Femur (tissue), 1 donor: ENCODE measurements around the gene SMTN.

ENCODE experiments used
- DNase-seq: peaks from one replicate; pipeline ENCODE4 v3.0.0-alpha.2; 2017

Gene SMTN

GRCh38 chr22:31133911-31134310 is 52.8 kb downstream of the SMTN start:
- no peak for DNase-seq

GRCh38 chr22:31134688-31135087 is 53.6 kb downstream of the SMTN start:
- DNase-seq: no peak

- no peak for DNase-seq
These were observed 54.6 kb downstream of the SMTN start for GRCh38 chr22:31135706-31136105.

GRCh38 chr22:31136155-31136554 is 55.0 kb downstream of the SMTN start:
- no peak for DNase-seq

GRCh38 chr22:31136711-31137110 is 55.6 kb downstream of the SMTN start:
- DNase-seq: no peak

- no peak for DNase-seq
These were observed 56.6 kb downstream of the SMTN start for GRCh38 chr22:31137721-31138120.

- DNase-seq: no peak
These were observed 57.0 kb downstream of the SMTN start for GRCh38 chr22:31138126-31138525.

GRCh38 chr22:31139066-31139465 is 57.9 kb downstream of the SMTN start:
- DNase-seq: no peak

GRCh38 chr22:31139866-31140716 is 59.0 kb downstream of the SMTN start, which contains the start of gene PLA2G3:
Gene PLA2G3, minus strand, starts transcription at chr22:31140508. Its CDS starts 154 bp downstream, at chr22:31140354.
- peak; percentile 47 for DNase-seq

- no peak for DNase-seq
These were observed 59.6 kb downstream of the SMTN start for GRCh38 chr22:31140746-31141145.

GRCh38 chr22:31141551-31141950 is 60.4 kb downstream of the SMTN start:
- no peak for DNase-seq

- DNase-seq: no peak
These were observed 61.2 kb downstream of the SMTN start for GRCh38 chr22:31142285-31142684.

- no peak for DNase-seq
These were observed 61.9 kb downstream of the SMTN start for GRCh38 chr22:31143038-31143437.

GRCh38 chr22:31143537-31143936 is 62.4 kb downstream of the SMTN start:
- no peak for DNase-seq

- DNase-seq: no peak
These were observed 63.1 kb downstream of the SMTN start for GRCh38 chr22:31144223-31144622.

- DNase-seq: no peak
These were observed 67.4 kb downstream of the SMTN start for GRCh38 chr22:31148488-31148887.

GRCh38 chr22:31148953-31149627 is 68.0 kb downstream of the SMTN start:
- DNase-seq: peak; percentile 80

- no peak for DNase-seq
These were observed 69.5 kb downstream of the SMTN start for GRCh38 chr22:31150615-31151014.

- DNase-seq: no peak
These were observed 70.8 kb downstream of the SMTN start for GRCh38 chr22:31151872-31152271.

GRCh38 chr22:31153357-31153756 is 72.2 kb downstream of the SMTN start:
- no peak for DNase-seq
